Fibroblast of pulmonary artery (primary cell): ENCODE results near the gene SOAT1.
A peak's percentile ranks its signal among the peaks of the same experiment; 100 is the strongest.
"Not testable (repeated sequence)": the region's sequence is repeated elsewhere in the genome, so short reads cannot be mapped to it uniquely, and the experiment has no call there.

ENCODE experiments used
- DNase-seq: peaks from one replicate; pipeline ENCODE4 v3.0.0-alpha.2; 2010; ENCODE audit warnings: low read depth
- H3K4me3 ChIP-seq: replicated peaks from 2 replicates; pipeline ENCODE4 v1.5.1; 2011; ENCODE audit warnings: low read depth, mild to moderate bottlenecking, control low read depth, low read length, moderate library complexity
- TF ChIP-seq, protein P1 (sequence below): IDR thresholded peaks from 2 replicates; pipeline ENCODE4 v1.5.1; 2011; ENCODE audit warnings: mild to moderate bottlenecking, control low read depth, low read length, inconsistent platforms; ENCODE audit errors: missing control alignments

Gene SOAT1

DNA sequence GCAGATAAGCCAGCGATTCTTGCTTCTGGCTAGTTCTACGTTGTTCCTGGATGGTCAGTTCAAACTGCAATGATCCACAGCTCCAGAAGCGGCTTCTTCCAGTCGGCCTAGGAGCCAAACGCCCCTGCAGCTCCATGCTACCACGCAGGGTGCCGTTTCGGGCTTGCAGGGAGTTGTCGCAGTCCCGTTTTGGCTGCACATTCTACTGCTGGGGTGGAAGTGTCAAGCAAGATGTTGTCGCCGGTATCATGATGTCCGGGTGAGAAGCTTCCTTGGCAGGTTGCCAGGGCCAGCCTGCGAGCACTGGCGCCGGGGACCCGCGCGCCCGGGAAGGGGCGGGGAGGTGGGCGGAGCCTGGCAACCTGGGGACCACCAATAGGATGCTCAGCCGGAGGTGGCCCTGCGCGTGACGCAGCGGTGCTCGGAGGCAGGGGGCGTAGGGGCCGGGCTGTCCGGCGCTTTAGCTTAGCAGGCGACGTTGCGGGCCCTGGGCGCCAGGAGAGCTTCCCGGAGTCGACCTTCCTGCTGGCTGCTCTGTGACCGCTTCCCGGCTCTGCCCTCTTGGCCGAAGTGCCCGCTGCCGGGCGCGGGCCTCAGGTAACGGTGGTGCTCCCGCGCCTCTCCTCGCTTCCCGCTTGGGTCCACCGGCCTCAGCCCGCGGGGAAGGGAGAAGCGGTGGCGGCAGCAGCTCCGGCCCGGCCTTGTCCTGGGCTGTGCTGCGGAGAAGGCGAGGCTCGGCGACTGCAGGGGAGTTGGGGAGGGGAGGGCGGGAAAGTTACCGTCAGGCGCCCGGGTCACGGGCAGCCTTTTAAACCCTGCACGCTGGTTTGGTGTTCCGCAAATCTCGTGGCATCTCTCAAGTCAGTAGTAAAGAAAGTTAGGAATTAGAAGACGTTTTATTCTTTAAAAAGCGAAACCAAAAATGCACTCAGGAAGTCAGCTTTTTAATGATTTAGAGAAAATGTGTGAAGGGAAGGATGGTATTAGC lies at the start of gene SOAT1:
TSS of gene SOAT1 (plus strand) at position 458 of the 988 bp plus-strand sequence. CDS start 8,888 bp downstream, outside the sequence.
- TF ChIP-seq, protein P1, sequence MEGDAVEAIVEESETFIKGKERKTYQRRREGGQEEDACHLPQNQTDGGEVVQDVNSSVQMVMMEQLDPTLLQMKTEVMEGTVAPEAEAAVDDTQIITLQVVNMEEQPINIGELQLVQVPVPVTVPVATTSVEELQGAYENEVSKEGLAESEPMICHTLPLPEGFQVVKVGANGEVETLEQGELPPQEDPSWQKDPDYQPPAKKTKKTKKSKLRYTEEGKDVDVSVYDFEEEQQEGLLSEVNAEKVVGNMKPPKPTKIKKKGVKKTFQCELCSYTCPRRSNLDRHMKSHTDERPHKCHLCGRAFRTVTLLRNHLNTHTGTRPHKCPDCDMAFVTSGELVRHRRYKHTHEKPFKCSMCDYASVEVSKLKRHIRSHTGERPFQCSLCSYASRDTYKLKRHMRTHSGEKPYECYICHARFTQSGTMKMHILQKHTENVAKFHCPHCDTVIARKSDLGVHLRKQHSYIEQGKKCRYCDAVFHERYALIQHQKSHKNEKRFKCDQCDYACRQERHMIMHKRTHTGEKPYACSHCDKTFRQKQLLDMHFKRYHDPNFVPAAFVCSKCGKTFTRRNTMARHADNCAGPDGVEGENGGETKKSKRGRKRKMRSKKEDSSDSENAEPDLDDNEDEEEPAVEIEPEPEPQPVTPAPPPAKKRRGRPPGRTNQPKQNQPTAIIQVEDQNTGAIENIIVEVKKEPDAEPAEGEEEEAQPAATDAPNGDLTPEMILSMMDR, result no peak
- DNase-seq, result peak; percentile 90
- peak within 1 kb of the TSS; percentile 84 for H3K4me3 ChIP-seq

DNA sequence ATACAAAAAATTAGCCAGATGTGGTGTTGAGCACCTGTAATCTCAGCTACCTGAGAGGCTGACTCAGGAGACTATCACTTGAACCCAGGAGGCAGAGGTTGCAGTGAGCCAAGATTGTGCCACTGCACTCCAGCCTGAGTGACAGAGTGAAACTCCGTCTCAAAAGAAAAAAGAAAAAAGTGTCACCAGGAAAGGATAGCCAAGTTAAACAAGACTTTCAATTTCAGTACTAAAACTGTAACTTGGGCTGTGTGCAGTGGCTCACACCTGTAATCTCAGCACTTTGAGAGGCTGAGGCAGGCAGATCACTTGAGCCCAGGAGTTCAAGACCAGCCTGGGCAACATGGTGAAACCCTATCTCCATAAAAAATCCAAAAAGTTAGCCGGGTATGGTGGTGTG lies 48.2 kb upstream of the SOAT1 start:
- not testable (repeated sequence) for DNase-seq, H3K4me3 ChIP-seq

DNA sequence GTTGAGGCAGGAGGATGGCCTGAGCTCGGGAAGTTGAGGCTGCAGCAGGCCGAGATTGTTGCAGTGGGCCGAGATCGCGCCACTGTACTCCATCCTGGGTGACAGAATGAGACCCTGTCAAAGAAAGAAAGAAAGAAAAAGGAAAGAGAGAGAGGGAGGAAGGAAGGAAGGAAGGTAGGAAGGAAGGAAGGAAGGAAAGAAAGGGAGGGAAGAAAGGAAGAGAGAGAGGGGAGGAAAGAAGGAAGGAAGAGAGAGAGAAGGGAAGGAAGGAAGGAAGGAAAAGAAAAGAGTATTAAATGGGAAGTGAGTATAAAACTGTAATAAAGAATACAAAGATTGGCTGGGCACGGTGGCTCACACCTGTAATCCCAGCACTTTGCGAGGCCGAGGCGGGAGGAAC lies 45.7 kb upstream of the SOAT1 start:
- TF ChIP-seq, protein P1, result no peak
- no peak overlapping the region for H3K4me3 ChIP-seq
- no peak for DNase-seq

DNA sequence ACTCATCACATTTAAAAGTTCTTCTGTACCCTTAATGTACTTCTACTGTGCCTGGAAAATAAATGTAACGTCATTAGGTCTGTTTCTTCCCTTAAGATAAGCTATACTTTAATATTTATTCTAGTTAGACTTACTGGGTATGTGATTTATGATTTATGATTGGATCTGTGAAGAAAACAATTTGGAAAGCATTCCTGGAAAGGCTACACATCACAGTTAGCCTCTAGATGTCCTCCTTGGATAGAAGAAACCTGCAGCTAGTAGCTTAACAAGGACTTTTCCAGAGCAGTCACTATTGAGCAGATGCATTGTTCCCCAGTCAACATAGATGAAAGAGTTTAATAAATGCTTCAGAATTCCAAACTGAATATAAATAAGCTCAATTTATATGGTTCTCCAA lies 41.9 kb upstream of the SOAT1 start:
- TF ChIP-seq, protein P1, result peak; percentile 57
- DNase-seq, result peak; percentile 74
- no peak overlapping the region for H3K4me3 ChIP-seq

DNA sequence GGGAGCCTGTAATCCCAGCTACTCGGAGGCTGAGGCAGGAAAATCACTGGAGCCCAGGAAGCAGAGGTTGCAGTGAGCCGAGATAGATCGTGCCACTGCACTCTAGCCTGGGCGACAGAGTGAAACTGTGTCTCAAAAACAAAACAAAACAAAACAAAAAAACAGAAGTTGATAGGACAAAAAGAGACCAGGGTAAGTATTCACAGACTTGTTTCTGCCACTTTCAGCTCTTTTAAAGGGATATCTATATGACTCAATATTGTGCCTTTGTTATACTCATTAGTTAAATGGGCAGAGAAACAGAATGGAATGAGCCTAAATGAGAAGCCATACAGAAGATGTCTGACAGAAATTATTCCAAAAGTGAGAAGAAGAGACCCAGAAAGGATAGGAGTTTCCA lies 41.0 kb upstream of the SOAT1 start:
- TF ChIP-seq, protein P1, result no peak
- H3K4me3 ChIP-seq, result no peak overlapping the region
- no peak for DNase-seq

DNA sequence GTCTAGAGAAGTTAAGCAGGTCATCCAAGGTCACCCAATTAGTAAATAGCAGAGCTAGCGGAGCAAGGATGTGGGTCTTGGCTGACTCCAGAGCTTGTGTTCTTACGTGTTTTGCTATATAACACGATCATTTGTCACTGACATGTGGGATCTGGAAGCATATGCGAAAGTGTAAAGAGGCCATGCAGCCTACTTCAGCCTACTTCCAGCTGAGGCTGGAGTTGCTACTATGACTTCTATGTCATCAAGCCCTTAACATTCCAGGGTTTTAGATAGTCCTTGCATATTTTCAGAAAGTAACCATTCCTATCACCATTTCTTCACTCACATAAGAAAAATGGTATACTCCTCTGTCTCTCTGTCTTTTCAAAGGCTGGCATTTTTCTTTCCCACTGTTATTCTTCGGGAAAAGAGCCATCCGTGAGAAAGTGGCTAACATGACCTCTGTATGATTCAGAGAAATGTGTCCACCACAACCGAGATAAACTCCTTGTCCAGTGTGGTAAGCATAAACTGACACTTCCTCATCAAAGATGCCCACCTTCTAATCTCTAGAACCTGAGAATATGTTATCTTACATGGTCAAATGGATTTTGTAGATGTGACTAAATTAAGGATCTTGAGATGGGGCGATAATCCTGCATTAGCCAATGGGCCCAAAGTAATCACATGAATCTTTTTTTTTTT lies 40.2 kb upstream of the SOAT1 start:
- TF ChIP-seq, protein P1, result no peak
- DNase-seq, result peak; percentile 52
- no peak overlapping the region for H3K4me3 ChIP-seq

DNA sequence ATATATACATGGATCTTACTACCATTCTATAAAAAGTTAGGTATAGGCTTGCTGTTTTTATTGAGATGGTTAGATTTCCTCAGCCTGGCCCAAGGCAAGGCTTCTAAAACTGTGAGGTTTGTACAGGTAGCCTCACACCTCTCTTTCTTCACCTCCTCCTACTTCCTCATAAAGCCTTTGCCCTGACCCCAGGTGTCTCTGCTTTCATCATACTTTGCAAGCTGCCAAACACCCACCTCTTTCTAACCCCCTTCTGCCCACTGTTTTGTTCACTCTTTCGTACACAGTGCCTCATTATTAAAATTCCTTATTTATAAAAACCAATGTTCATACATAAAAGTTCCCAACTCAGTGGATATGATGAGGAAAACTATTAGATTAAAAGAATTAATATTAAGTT lies 31.4 kb upstream of the SOAT1 start:
- H3K4me3 ChIP-seq, result no peak overlapping the region
- TF ChIP-seq, protein P1, result no peak

More for the DNA sequence above, 31.4 kb upstream of the SOAT1 start:
- DNase-seq, result no peak
